Natural killer cell (primary cell): Measurements from ENCODE around the gene LDLRAD4. TPM values are rescaled to one million over a fixed set of nuclear protein-coding genes. Genes with fewer than 3 reads are reported as not detected.

ENCODE experiments used
- ATAC-seq, 3 donors: fragments of 150-1000 bp in 2 of 3; fragments of 200-7000 bp in 1 of 3; cut with Tn5 transposase; 1 replicate in 1 of 3; 2 replicates in 2 of 3; pipeline ENCODE4 v1.10.0; 2021; ENCODE audit warnings: mild to moderate bottlenecking in 2 of 3, moderate library complexity in 2 of 3
- DNase-seq, 2 donors: peaks; one replicate each; pipeline versions ENCODE4 v3.0.0 to v3.0.0-alpha.2; 2013 to 2021; ENCODE audit warnings: mixed read lengths in 1 of 2
- H3K27ac ChIP-seq: one replicate; pipeline ENCODE4 v1.5.1; 2013; ENCODE audit warnings: mild to moderate bottlenecking, low read length
- H3K27me3 ChIP-seq: one replicate; pipeline ENCODE4 v1.6.1; 2013; ENCODE audit warnings: low read length; ENCODE audit not compliant: control insufficient read depth, insufficient read depth
- H3K36me3 ChIP-seq: one replicate; pipeline ENCODE4 v1.6.1; 2013; ENCODE audit warnings: low read length; ENCODE audit not compliant: control insufficient read depth, insufficient read depth
- H3K4me1 ChIP-seq: one replicate; pipeline ENCODE4 v1.6.1; 2013; ENCODE audit warnings: low read length; ENCODE audit not compliant: control insufficient read depth, insufficient read depth
- H3K4me3 ChIP-seq: one replicate; pipeline ENCODE4 v1.5.1; 2013; ENCODE audit warnings: low read length
- H3K9me3 ChIP-seq: one replicate; pipeline ENCODE4 v1.6.1; 2013; ENCODE audit warnings: low read length; ENCODE audit not compliant: control insufficient read depth, insufficient read depth
- H3K27ac Mint-ChIP-seq, 2 donors: one replicate each; pipeline ENCODE4 v1.8.0; 2022; ENCODE audit warnings: mild to moderate bottlenecking in 2 of 2, mixed read lengths in 2 of 2, moderate library complexity in 1 of 2
- H3K27me3 Mint-ChIP-seq, 2 donors: one replicate each; pipeline ENCODE4 v1.8.0; 2022; ENCODE audit warnings: low read depth in 2 of 2, mixed read lengths in 2 of 2
- H3K36me3 Mint-ChIP-seq: one replicate; pipeline ENCODE4 v1.8.0; 2022; ENCODE audit warnings: mixed read lengths
- H3K4me1 Mint-ChIP-seq, 2 donors: one replicate each; pipeline ENCODE4 v1.8.0; 2022; ENCODE audit warnings: mixed read lengths in 2 of 2
- H3K4me3 Mint-ChIP-seq: one replicate; pipeline ENCODE4 v1.8.0; 2022; ENCODE audit warnings: mild to moderate bottlenecking, moderate library complexity, mixed read lengths
- H3K9me3 Mint-ChIP-seq, 2 donors: one replicate each; pipeline ENCODE4 v1.8.0; 2022; ENCODE audit warnings: mixed read lengths in 2 of 2
- CTCF ChIP-seq: fragments of 200-600 bp; IDR thresholded peaks from one replicate; pipeline ENCODE4 v1.8.0; 2022; ENCODE audit warnings: antibody characterized with exemption
- WGBS: methylation state at CpG from one replicate; pipeline ENCODE4 v1.1.7; 2013; ENCODE audit warnings: missing lambda C conversion rate; ENCODE audit not compliant: insufficient coverage; 5-methylcytosine and 5-hydroxymethylcytosine counted together
- intact Hi-C: fragments of 100-400 bp; cut with micrococcal nuclease; formaldehyde crosslinking; loops from one replicate; pipeline ENCODE4 v1.14.2; 2022
- total RNA-seq, 4 donors: library from RNA; stranded (reverse); fragments of 120-200 nt in 1 of 4; gene quantifications; one replicate each; pipeline versions ENCODE4 v1.2.3 to v1.2.4, GENCODE V29; 2013 to 2022

Gene LDLRAD4
- total RNA-seq, 3 donors from 2014 or later (not counting 1 experiment from before 2014, with no cell fraction given), result 24.0 to 36.3 (median 29.2) TPM

- Mint-ChIP-seq H3K27ac (no peak overlapping the region), H3K36me3 (no peaks in the 10 kb centered on the region), H3K9me3 (no peaks in the 10 kb centered on the region), H3K4me1 (peaks cover 15 to 33% of the 10 kb centered on the region in 2 donors), H3K4me3 (no peak overlapping the region), H3K27me3 (no peaks in the 10 kb centered on the region)
- H3K27me3 ChIP-seq, result no peaks in the 10 kb centered on the region
- H3K27ac ChIP-seq, result no peak overlapping the region
- no peaks in the 10 kb centered on the region for H3K9me3 ChIP-seq
- H3K4me3 ChIP-seq, result no peak overlapping the region
- intact Hi-C loops, result no loop called here
- ATAC-seq, result no peak
- 94% methylated on average over 5 of the region's 5 CpGs for WGBS
- TF ChIP-seq CTCF, result no peak
- DNase-seq, result no peak
- H3K4me1 ChIP-seq, result peaks cover 4% of the 10 kb centered on the region
- H3K36me3 ChIP-seq, result no peaks in the 10 kb centered on the region
Measured at GRCh38 chr18:13551305-13551603, 332.7 kb downstream of the LDLRAD4 start.

- no peak overlapping the region for H3K4me3 Mint-ChIP-seq
- WGBS, result 55% methylated on average over 13 of the region's 13 CpGs
Measured at GRCh38 chr18:13551841-13552733, 333.5 kb downstream of the LDLRAD4 start.

GRCh38 chr18:13553449-13553848 is 334.9 kb downstream of the LDLRAD4 start:
- Histone ChIP-seq H3K4me3 (no peak overlapping the region), H3K27me3 (no peaks in the 10 kb centered on the region), H3K4me1 (peaks cover 4% of the 10 kb centered on the region), H3K36me3 (no peaks in the 10 kb centered on the region), H3K9me3 (no peaks in the 10 kb centered on the region), H3K27ac (no peak overlapping the region)
- 97% methylated on average over 9 of the region's 9 CpGs for WGBS
- DNase-seq (no peak), ATAC-seq (no peak)
- no peak overlapping the region for H3K4me3 Mint-ChIP-seq
- H3K36me3 Mint-ChIP-seq, result no peaks in the 10 kb centered on the region
- no peak for TF ChIP-seq CTCF
- peaks cover 20 to 40% of the 10 kb centered on the region in 2 donors for H3K4me1 Mint-ChIP-seq
- H3K9me3 Mint-ChIP-seq, result no peaks in the 10 kb centered on the region
- intact Hi-C loops, result no loop called here
- H3K27me3 Mint-ChIP-seq, result no peaks in the 10 kb centered on the region
- no peak overlapping the region for H3K27ac Mint-ChIP-seq

More at GRCh38 chr18:13551841-13552733, 333.5 kb downstream of the LDLRAD4 start:
- H3K4me1 Mint-ChIP-seq, result peaks cover 15 to 36% of the 10 kb centered on the region in 2 donors
- intact Hi-C loops, result no loop called here
- Histone ChIP-seq H3K4me1 (peaks cover 4% of the 10 kb centered on the region), H3K9me3 (no peaks in the 10 kb centered on the region), H3K36me3 (no peaks in the 10 kb centered on the region), H3K27ac (no peak overlapping the region), H3K4me3 (no peak overlapping the region), H3K27me3 (no peaks in the 10 kb centered on the region)
- no peak overlapping the region for H3K27ac Mint-ChIP-seq
- ATAC-seq (no peak), DNase-seq (no peak)
- no peak for TF ChIP-seq CTCF
- no peaks in the 10 kb centered on the region for H3K27me3 Mint-ChIP-seq
- no peaks in the 10 kb centered on the region for H3K36me3 Mint-ChIP-seq
- H3K9me3 Mint-ChIP-seq, result no peaks in the 10 kb centered on the region
